Sigmoid colon (tissue), 7 donors: ENCODE results near the gene FERMT2. TPM values are rescaled to one million over a fixed set of nuclear protein-coding genes. Genes with fewer than 3 reads are reported as not detected.

Source experiments
- DNase-seq: peaks from one replicate; pipeline ENCODE4 v3.0.0-alpha.2; 2019
- H3K27ac ChIP-seq, 4 donors: fragments of 200-600 bp; sonication (generic); one replicate each; pipeline ENCODE4 v1.5.1; 2016 to 2019; ENCODE audit warnings: mild to moderate bottlenecking in 1 of 4
- H3K27me3 ChIP-seq, 3 donors: fragments of 200-600 bp; sonication (generic); one replicate each; pipeline ENCODE4 v1.5.1; 2019; ENCODE audit warnings: mild to moderate bottlenecking in 1 of 3
- H3K36me3 ChIP-seq, 4 donors: fragments of 200-600 bp; sonication (generic); one replicate each; pipeline ENCODE4 v1.5.1; 2016 to 2019
- H3K4me1 ChIP-seq, 4 donors: fragments of 200-600 bp; sonication (generic); one replicate each; pipeline ENCODE4 v1.5.1; 2017 to 2019
- H3K4me3 ChIP-seq, 4 donors: fragments of 200-600 bp; sonication (generic); one replicate each; pipeline ENCODE4 v1.5.1; 2017 to 2019; ENCODE audit warnings: mild to moderate bottlenecking in 2 of 4, moderate library complexity in 1 of 4
- H3K9me3 ChIP-seq, 4 donors: fragments of 200-600 bp in 3 of 4; sonication (generic) in 3 of 4; one replicate each; pipeline versions ENCODE4 v1.5.1 to v1.6.1; 2013 to 2019
- EP300 ChIP-seq, 4 donors: sonication (generic); formaldehyde crosslinking; IDR thresholded peaks; one replicate each; pipeline ENCODE4 v1.6.1; 2017; ENCODE audit warnings: antibody characterized with exemption in 4 of 4
- POLR2A ChIP-seq, 2 donors: fragments of 450-650 bp; IDR thresholded peaks; one replicate each; pipeline ENCODE4 v1.6.1; 2016; ENCODE audit warnings: antibody characterized with exemption in 2 of 2, mild to moderate bottlenecking in 2 of 2, moderate library complexity in 2 of 2
- POLR2AphosphoS5 ChIP-seq, 4 donors: sonication (generic); formaldehyde crosslinking; IDR thresholded peaks; one replicate each; pipeline ENCODE4 v1.6.1; 2017; ENCODE audit warnings: antibody characterized with exemption in 4 of 4
- WGBS, 2 donors: extraction: QIAGEN DNeasy Blood & Tissue Kit; methylation state at CpG; one replicate each; pipeline ENCODE4 v1.1.7; 2013; 5-methylcytosine and 5-hydroxymethylcytosine counted together
- intact Hi-C: fragments of 100-400 bp; cut with DNase I; formaldehyde crosslinking; loops from one replicate; pipeline ENCODE4 v1.15.1; 2023
- polyA plus RNA-seq, 3 donors: library from polyadenylated mRNA; stranded (reverse); fragments of 200-250 nt; gene quantifications; one replicate each; pipeline ENCODE4 v1.2.3, GENCODE V29; 2013
- total RNA-seq, 4 donors: library from RNA; depleted of rRNA; stranded (reverse); fragments of >200 nt; gene quantifications; one replicate each; pipeline ENCODE4 v1.1.0, GENCODE V29; 2016
- TF ChIP-seq, protein P1 (sequence below), 4 experiments: fragments of 450-650 bp in 3 of 4; fragments of 200-600 bp in 1 of 4; IDR thresholded peaks; one replicate each; pipeline ENCODE4 v1.5.1; 2016 to 2019; ENCODE audit warnings: antibody characterized with exemption in 4 of 4, mild to moderate bottlenecking in 3 of 4, moderate library complexity in 2 of 4
- donor health status: healthy with polysubstance abuse.
- donor health status: Bipolar disorder and iron deficiency.
- donor health status: healthy.

Gene FERMT2
- total and polyA plus RNA-seq, 7 donors = 3.0 to 317 (median 278) TPM

DNA sequence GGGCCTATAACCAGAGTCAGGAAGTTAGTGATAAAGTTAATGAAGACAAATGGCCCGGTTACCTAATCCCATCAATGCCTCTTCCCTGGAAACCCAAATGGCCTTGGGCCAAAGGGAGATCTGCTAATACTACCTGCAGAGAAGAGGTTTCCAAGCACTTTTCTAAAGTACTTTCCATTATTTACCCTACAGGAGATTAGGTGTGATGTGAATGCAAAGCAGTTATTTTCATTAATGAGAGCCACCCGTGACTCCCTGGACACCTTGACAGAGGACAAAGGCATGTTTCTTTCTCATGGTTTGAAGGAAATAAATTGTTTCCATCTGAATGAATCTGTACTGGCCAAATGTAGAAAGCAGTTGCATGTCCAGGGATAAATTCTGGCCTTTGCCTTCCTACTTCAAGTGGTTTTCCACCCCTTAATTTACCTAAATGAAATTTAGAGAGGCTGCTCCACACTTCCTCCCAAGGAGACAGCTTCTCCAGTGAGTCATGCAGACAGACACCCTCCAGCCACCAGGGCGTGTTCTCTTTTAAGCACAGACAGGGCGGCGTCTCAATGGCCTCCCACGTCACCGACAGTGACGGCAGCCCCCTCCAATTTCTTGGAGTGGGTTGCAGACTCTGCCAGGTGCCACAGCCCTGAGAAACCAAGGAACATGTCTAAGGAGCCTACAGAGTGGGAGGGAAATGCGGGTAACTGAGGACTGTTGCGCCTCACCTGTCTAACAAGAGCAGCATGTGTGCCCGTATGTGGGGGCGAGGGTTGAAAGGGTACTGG, 115.5 kb downstream of the FERMT2 start:
- peaks cover 0 to 15% (median 6%) of the 10 kb centered on the region in 4 donors for H3K4me1 ChIP-seq
- no peak for DNase-seq
- H3K36me3 ChIP-seq = no peaks in the 10 kb centered on the region
- no peaks in the 10 kb centered on the region for H3K27me3 ChIP-seq
- no peaks in the 10 kb centered on the region for H3K9me3 ChIP-seq
- intact Hi-C loops = no loop called here
- TF ChIP-seq POLR2AphosphoS5 (IDR thresholded peaks at IDR 0.05) (no peak), EP300 (IDR thresholded peaks at IDR 0.05) (no peak), POLR2A (IDR thresholded peaks at IDR 0.05) (no peak)
- TF ChIP-seq, protein P1, sequence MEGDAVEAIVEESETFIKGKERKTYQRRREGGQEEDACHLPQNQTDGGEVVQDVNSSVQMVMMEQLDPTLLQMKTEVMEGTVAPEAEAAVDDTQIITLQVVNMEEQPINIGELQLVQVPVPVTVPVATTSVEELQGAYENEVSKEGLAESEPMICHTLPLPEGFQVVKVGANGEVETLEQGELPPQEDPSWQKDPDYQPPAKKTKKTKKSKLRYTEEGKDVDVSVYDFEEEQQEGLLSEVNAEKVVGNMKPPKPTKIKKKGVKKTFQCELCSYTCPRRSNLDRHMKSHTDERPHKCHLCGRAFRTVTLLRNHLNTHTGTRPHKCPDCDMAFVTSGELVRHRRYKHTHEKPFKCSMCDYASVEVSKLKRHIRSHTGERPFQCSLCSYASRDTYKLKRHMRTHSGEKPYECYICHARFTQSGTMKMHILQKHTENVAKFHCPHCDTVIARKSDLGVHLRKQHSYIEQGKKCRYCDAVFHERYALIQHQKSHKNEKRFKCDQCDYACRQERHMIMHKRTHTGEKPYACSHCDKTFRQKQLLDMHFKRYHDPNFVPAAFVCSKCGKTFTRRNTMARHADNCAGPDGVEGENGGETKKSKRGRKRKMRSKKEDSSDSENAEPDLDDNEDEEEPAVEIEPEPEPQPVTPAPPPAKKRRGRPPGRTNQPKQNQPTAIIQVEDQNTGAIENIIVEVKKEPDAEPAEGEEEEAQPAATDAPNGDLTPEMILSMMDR (IDR thresholded peaks at IDR 0.05) = no peak
- H3K4me3 ChIP-seq = no peak overlapping the region
- H3K27ac ChIP-seq = peak overlapping the region in 1 of 4 donors; percentile 27
- 83 to 86% methylated on average over 12 of the region's 12 CpGs for WGBS, 2 donors

- DNase-seq = no peak
- Histone ChIP-seq H3K27ac (peak overlapping the region in 1 of 4 donors; percentile 27), H3K36me3 (no peaks in the 10 kb centered on the region), H3K27me3 (no peaks in the 10 kb centered on the region), H3K4me1 (peaks cover 0 to 15% (median 6%) of the 10 kb centered on the region in 4 donors), H3K4me3 (no peak overlapping the region), H3K9me3 (no peaks in the 10 kb centered on the region)
- no peak for TF ChIP-seq POLR2A (IDR thresholded peaks at IDR 0.05)
- TF ChIP-seq POLR2AphosphoS5 (IDR thresholded peaks at IDR 0.05) = peak in 1 of 4 donors; percentile 20
- TF ChIP-seq, protein P1 (IDR thresholded peaks at IDR 0.05) = no peak
- no peak for TF ChIP-seq EP300 (IDR thresholded peaks at IDR 0.05)
- intact Hi-C loops = no loop called here
- 78 to 81% methylated on average over 1 of the region's 1 CpG for WGBS, 2 donors
These were observed 116.4 kb downstream of the FERMT2 start for GRCh38 chr14:52834440-52834842.

DNA sequence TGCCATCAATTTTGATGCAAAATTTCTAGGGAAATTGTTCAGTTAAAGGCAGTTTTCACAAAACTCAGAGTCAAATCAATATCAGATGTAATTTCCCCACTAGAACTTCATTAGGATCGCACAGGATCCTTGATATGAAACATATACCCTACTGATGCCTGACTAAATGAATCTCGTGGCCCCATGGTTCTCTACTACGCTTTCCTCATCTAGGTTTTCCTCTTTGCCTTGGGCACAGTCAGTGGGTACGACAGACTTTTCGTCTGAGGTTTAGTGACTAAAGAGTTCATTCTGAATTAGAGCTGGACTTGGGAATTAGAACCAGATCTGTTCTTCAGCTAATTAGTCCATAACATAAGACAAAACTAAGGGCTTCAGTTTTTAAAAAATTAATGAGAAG, 117.0 kb downstream of the FERMT2 start:
- Histone ChIP-seq H3K27me3 (no peaks in the 10 kb centered on the region), H3K4me1 (peaks cover 0 to 15% (median 6%) of the 10 kb centered on the region in 4 donors), H3K9me3 (no peaks in the 10 kb centered on the region), H3K27ac (no peak overlapping the region), H3K36me3 (no peaks in the 10 kb centered on the region), H3K4me3 (no peak overlapping the region)
- DNase-seq = no peak
- intact Hi-C loops = no loop called here
- TF ChIP-seq, protein P1 (IDR thresholded peaks at IDR 0.05) = no peak
- TF ChIP-seq POLR2AphosphoS5 (IDR thresholded peaks at IDR 0.05) (no peak), POLR2A (IDR thresholded peaks at IDR 0.05) (no peak), EP300 (IDR thresholded peaks at IDR 0.05) (no peak)
- 92 to 94% methylated on average over 5 of the region's 5 CpGs for WGBS, 2 donors

- Histone ChIP-seq H3K27me3 (no peaks in the 10 kb centered on the region), H3K4me1 (peaks cover 0 to 6% (median 3%) of the 10 kb centered on the region in 4 donors), H3K4me3 (no peak overlapping the region), H3K27ac (no peak overlapping the region), H3K9me3 (no peaks in the 10 kb centered on the region), H3K36me3 (no peaks in the 10 kb centered on the region)
- intact Hi-C loops = no loop called here
- TF ChIP-seq EP300 (IDR thresholded peaks at IDR 0.05) (no peak), POLR2A (IDR thresholded peaks at IDR 0.05) (no peak), POLR2AphosphoS5 (IDR thresholded peaks at IDR 0.05) (no peak)
- TF ChIP-seq, protein P1 (IDR thresholded peaks at IDR 0.05) = no peak
- WGBS, 2 donors = 74 to 85% methylated on average over 7 of the region's 7 CpGs
- DNase-seq = no peak
These were observed 121.2 kb downstream of the FERMT2 start for GRCh38 chr14:52829527-52830185.
